BE2C (cell line): Measurements from ENCODE around the gene ARHGEF12.
A peak's percentile ranks its signal among the peaks of the same experiment; 100 is the strongest.

Source experiments
- DNase-seq: peaks from one replicate; pipeline ENCODE4 v3.0.0-alpha.2; 2020
- H3K27me3 ChIP-seq: fragments of 250-450 bp; sonication (Bioruptor Pico); 2 replicates; pipeline ENCODE4 v1.5.1; 2020; ENCODE audit warnings: mild to moderate bottlenecking
- H3K36me3 ChIP-seq: fragments of 250-450 bp; sonication (Bioruptor Pico); 2 replicates; pipeline ENCODE4 v1.5.1; 2020; ENCODE audit warnings: mild to moderate bottlenecking
- H3K4me1 ChIP-seq: fragments of 250-450 bp; sonication (Bioruptor Pico); 2 replicates; pipeline ENCODE4 v1.5.1; 2020
- H3K4me3 ChIP-seq: 2 replicates; pipeline ENCODE4 v1.5.1; 2011; ENCODE audit warnings: low read depth, low read length
- H3K9me3 ChIP-seq: fragments of 250-450 bp; sonication (Bioruptor Pico); 2 replicates; pipeline ENCODE4 v1.5.1; 2020
- CTCF ChIP-seq: IDR thresholded peaks from 2 replicates; pipeline ENCODE4 v1.5.1; 2012; ENCODE audit warnings: mild to moderate bottlenecking, low read depth, low read length

ARHGEF12 gene

GRCh38 chr11:120294096-120294495, 42.1 kb upstream of the ARHGEF12 start:
- TF ChIP-seq CTCF, result no peak
- Histone ChIP-seq H3K27me3 (peaks cover 20% of the 10 kb centered on the region), H3K4me1 (peaks cover 14% of the 10 kb centered on the region)

GRCh38 chr11:120295099-120295498, 41.1 kb upstream of the ARHGEF12 start:
- H3K9me3 ChIP-seq, result no peaks in the 10 kb centered on the region
- no peaks in the 10 kb centered on the region for H3K36me3 ChIP-seq
- H3K4me3 ChIP-seq, result peak overlapping the region; percentile 34
- peaks cover 20% of the 10 kb centered on the region for H3K27me3 ChIP-seq
- no peak for TF ChIP-seq CTCF
- DNase-seq, result peak; percentile 89
- peaks cover 17% of the 10 kb centered on the region for H3K4me1 ChIP-seq

More at GRCh38 chr11:120294096-120294495, 42.1 kb upstream of the ARHGEF12 start:
- Histone ChIP-seq H3K9me3 (no peaks in the 10 kb centered on the region), H3K4me3 (peak overlapping the region; percentile 34; the same call in 1 of the 2 replicates), H3K36me3 (no peaks in the 10 kb centered on the region)
- DNase-seq, result no peak

DNA sequence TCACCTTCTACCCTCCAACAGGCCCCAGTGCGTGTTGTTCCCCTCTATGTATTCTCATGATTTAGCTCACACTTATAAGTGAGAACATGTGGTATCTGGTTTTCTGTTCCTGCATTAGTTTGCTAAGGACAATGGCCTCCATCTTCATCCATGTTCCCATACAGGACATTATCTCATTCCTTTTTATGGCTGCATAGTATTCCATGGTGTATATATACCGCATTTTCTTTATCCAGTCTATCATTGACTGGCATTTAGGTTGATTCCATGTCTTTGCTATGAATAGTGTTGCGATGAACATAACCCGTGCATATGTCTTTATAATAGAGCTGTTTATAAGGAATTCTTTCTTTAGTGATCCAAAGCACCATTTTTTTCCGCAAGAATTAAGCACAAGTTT, 39.7 kb upstream of the ARHGEF12 start:
- no peaks in the 10 kb centered on the region for H3K9me3 ChIP-seq
- H3K36me3 ChIP-seq, result no peaks in the 10 kb centered on the region
- H3K4me1 ChIP-seq, result peaks cover 17% of the 10 kb centered on the region
- TF ChIP-seq CTCF, result no peak
- H3K27me3 ChIP-seq, result peaks cover 20% of the 10 kb centered on the region
- H3K4me3 ChIP-seq, result no peak overlapping the region
- no peak for DNase-seq

- peaks cover 11% of the 10 kb centered on the region for H3K27me3 ChIP-seq
- no peak for DNase-seq
- no peaks in the 10 kb centered on the region for H3K9me3 ChIP-seq
- H3K4me1 ChIP-seq, result peaks cover 17% of the 10 kb centered on the region
- no peak overlapping the region for H3K4me3 ChIP-seq
- no peak for TF ChIP-seq CTCF
- H3K36me3 ChIP-seq, result no peaks in the 10 kb centered on the region
These were observed 37.8 kb upstream of the ARHGEF12 start for GRCh38 chr11:120298461-120298860.

GRCh38 chr11:120302001-120302805, 34.0 kb upstream of the ARHGEF12 start:
- TF ChIP-seq CTCF, result no peak
- peaks cover 3% of the 10 kb centered on the region; the same call in 1 of the 2 replicates for H3K4me1 ChIP-seq
- H3K4me3 ChIP-seq, result no peak overlapping the region
- no peaks in the 10 kb centered on the region for H3K27me3 ChIP-seq
- H3K36me3 ChIP-seq, result no peaks in the 10 kb centered on the region
- no peaks in the 10 kb centered on the region for H3K9me3 ChIP-seq
- DNase-seq, result no peak

- TF ChIP-seq CTCF, result peak; percentile 100
- DNase-seq, result peak; percentile 84
- H3K9me3 ChIP-seq, result no peaks in the 10 kb centered on the region
- H3K36me3 ChIP-seq, result no peaks in the 10 kb centered on the region
- H3K4me3 ChIP-seq, result no peak overlapping the region
- H3K4me1 ChIP-seq, result peaks cover 3% of the 10 kb centered on the region; the same call in 1 of the 2 replicates
- H3K27me3 ChIP-seq, result no peaks in the 10 kb centered on the region
These were observed 33.1 kb upstream of the ARHGEF12 start for GRCh38 chr11:120303004-120303637.
